ENCODE data around the gene ATG7. TPM values are rescaled to one million over a fixed set of nuclear protein-coding genes. Genes with fewer than 3 reads are reported as not detected.

ATG7 gene
- total RNA-seq, 3 donors from 2014 or later (not counting 1 experiment from before 2014, with no cell fraction given) = 55.3 to 72.9 (median 68.6) TPM

- Mint-ChIP-seq H3K27me3 (ENCODE audit: low read depth in 2 of 2) (no peaks in the 10 kb centered on the region), H3K27ac (peak overlapping the region in 1 of 2 donors; percentile 73), H3K9me3 (no peaks in the 10 kb centered on the region), H3K4me1 (peaks cover 77 to 79% of the 10 kb centered on the region in 2 donors), H3K4me3 (no peak overlapping the region), H3K36me3 (no peaks in the 10 kb centered on the region)
- intact Hi-C loops (cut with micrococcal nuclease) = no loop called here
- Histone ChIP-seq H3K4me1 (ENCODE audit: control insufficient read depth, insufficient read depth, low read length) (peaks cover 14% of the 10 kb centered on the region), H3K27ac (ENCODE audit: low read length) (no peak overlapping the region), H3K36me3 (ENCODE audit: control insufficient read depth, insufficient read depth, low read length) (no peaks in the 10 kb centered on the region), H3K27me3 (ENCODE audit: control insufficient read depth, insufficient read depth, low read length) (no peaks in the 10 kb centered on the region), H3K9me3 (ENCODE audit: control insufficient read depth, insufficient read depth, low read length) (no peaks in the 10 kb centered on the region), H3K4me3 (ENCODE audit: low read length) (no peak overlapping the region)
- no peak for DNase-seq
- no peak for ATAC-seq
- no peak for TF ChIP-seq CTCF (IDR thresholded peaks at IDR 0.05)
- WGBS (ENCODE audit: insufficient coverage) = 91% methylated on average over 13 of the region's 16 CpGs
These were observed 309.3 kb downstream of the ATG7 start for GRCh38 chr3:11581237-11582190.

- no peaks in the 10 kb centered on the region for H3K9me3 ChIP-seq (ENCODE audit: control insufficient read depth, insufficient read depth, low read length)
- H3K27me3 ChIP-seq (ENCODE audit: control insufficient read depth, insufficient read depth, low read length) = no peaks in the 10 kb centered on the region
- TF ChIP-seq CTCF (IDR thresholded peaks at IDR 0.05) = no peak
- Mint-ChIP-seq H3K27me3 (ENCODE audit: low read depth in 2 of 2) (no peaks in the 10 kb centered on the region), H3K27ac (peak overlapping the region in 1 of 2 donors; percentile 73), H3K36me3 (no peaks in the 10 kb centered on the region), H3K4me1 (peaks cover 79 to 82% of the 10 kb centered on the region in 2 donors), H3K9me3 (no peaks in the 10 kb centered on the region), H3K4me3 (peak overlapping the region; percentile 14)
- H3K36me3 ChIP-seq (ENCODE audit: control insufficient read depth, insufficient read depth, low read length) = no peaks in the 10 kb centered on the region
- DNase-seq = peak in 1 of 2 donors; percentile 18
- H3K27ac ChIP-seq (ENCODE audit: low read length) = no peak overlapping the region
- 26% methylated on average over 13 of the region's 13 CpGs for WGBS (ENCODE audit: insufficient coverage)
- intact Hi-C loops (cut with micrococcal nuclease) = no loop called here
- H3K4me1 ChIP-seq (ENCODE audit: control insufficient read depth, insufficient read depth, low read length) = peaks cover 14% of the 10 kb centered on the region
- H3K4me3 ChIP-seq (ENCODE audit: low read length) = no peak overlapping the region
- no peak for ATAC-seq
These were observed 310.2 kb downstream of the ATG7 start for GRCh38 chr3:11582191-11582968.

GRCh38 chr3:11583235-11583634 is 311.0 kb downstream of the ATG7 start:
- TF ChIP-seq CTCF (IDR thresholded peaks at IDR 0.05) = no peak
- no peaks in the 10 kb centered on the region for H3K9me3 Mint-ChIP-seq
- H3K4me1 ChIP-seq (ENCODE audit: control insufficient read depth, insufficient read depth, low read length) = peaks cover 19% of the 10 kb centered on the region
- ATAC-seq (no peak), DNase-seq (no peak)
- peaks cover 79 to 82% of the 10 kb centered on the region in 2 donors for H3K4me1 Mint-ChIP-seq
- no peaks in the 10 kb centered on the region for H3K9me3 ChIP-seq (ENCODE audit: control insufficient read depth, insufficient read depth, low read length)
- H3K27me3 Mint-ChIP-seq (ENCODE audit: low read depth in 2 of 2) = no peaks in the 10 kb centered on the region
- no peaks in the 10 kb centered on the region for H3K36me3 Mint-ChIP-seq
- no peaks in the 10 kb centered on the region for H3K27me3 ChIP-seq (ENCODE audit: control insufficient read depth, insufficient read depth, low read length)
- no peaks in the 10 kb centered on the region for H3K36me3 ChIP-seq (ENCODE audit: control insufficient read depth, insufficient read depth, low read length)
- no peak overlapping the region for H3K4me3 Mint-ChIP-seq
- peak overlapping the region in 1 of 2 donors; percentile 73 for H3K27ac Mint-ChIP-seq
- intact Hi-C loops (cut with micrococcal nuclease) = no loop called here
- no peak overlapping the region for H3K4me3 ChIP-seq (ENCODE audit: low read length)
- H3K27ac ChIP-seq (ENCODE audit: low read length) = no peak overlapping the region

Measured in natural killer cell (primary cell).